Urothelium cell line (cell line): Measurements from ENCODE around the gene CMTM8.
A peak's percentile ranks its signal among the peaks of the same experiment; 100 is the strongest.
"Not testable (repeated sequence)": the region's sequence is repeated elsewhere in the genome, so short reads cannot be mapped to it uniquely, and the experiment has no call there.

Source experiments
- DNase-seq: peaks from one replicate; pipeline ENCODE4 v3.0.0; 2011; ENCODE audit warnings: low spot score, mixed read lengths
- FAIRE-seq: peaks from 2 replicates; lab custom pipeline; 2011; peaks lifted over from hg19 to GRCh38; lab: Jason Lieb, UNC

The CMTM8 gene, protein sequence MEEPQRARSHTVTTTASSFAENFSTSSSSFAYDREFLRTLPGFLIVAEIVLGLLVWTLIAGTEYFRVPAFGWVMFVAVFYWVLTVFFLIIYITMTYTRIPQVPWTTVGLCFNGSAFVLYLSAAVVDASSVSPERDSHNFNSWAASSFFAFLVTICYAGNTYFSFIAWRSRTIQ

DNA sequence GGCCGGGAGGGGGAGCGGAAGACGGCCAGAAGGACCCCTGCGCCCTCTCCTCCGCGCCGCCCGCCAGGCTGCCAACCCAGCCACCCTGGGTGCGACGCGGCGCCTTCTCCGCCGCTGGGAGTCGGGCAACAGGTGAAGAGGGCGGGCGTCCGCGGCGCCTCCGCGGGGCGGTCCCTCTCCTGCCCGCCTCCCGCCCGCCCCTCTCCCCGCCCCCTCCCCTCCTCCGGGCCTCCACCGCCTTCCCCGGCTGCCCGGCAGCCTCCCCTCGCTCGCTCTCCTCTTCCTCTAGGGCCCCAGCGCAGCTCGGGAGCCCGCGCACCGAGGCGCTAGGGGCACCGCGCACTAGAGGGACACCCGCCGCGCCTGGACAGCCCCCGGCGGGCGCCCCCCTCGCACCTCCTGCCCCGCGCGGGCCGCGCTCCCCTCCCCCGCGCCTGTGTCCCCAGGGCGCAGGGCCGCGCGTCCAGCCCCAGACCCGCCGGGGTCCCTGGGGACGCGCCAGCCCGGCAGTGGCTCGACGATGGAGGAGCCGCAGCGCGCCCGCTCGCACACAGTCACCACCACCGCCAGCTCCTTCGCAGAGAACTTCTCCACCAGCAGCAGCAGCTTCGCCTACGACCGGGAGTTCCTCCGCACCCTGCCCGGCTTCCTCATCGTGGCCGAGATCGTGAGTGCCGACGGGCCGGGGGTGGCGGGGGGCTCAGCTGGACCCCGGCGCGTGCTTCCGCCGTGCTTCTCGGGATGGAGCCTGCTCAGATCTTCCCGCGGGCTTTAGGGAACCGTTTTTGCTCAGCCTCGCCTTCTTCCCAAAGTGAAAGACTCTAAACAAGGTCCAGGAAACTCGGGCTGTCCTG lies at the start of gene CMTM8:
TSS of gene CMTM8 (plus strand) at position 228 of the 854 bp plus-strand sequence. CDS start at position 521, 293 bp downstream.
- FAIRE-seq = no peak
- DNase-seq = peak; percentile 95

GRCh38 chr3:32189693-32190092 lies 48.8 kb upstream of the CMTM8 start:
- no peak for DNase-seq
- FAIRE-seq = no peak

DNA sequence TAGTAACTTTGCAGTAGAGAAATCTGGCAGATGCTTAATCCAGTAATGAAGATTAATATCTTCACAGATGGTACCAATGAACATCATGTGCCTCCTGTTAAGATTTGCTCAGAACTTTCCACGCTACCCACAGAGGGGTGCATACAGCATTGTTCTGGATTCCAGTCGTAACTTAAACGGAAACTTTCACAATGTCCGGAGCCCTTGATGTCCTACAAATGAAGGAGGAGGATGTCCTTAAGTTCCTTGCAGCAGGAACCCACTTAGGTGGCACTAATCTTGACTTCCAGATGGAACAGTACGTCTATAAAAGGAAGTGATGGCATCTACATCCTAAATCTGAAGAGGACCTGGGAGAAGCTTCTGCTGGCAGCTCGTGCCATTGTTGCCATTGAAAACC lies 47.9 kb upstream of the CMTM8 start:
- DNase-seq, FAIRE-seq: not testable (repeated sequence)

- FAIRE-seq (no peak), DNase-seq (no peak)
Observed at GRCh38 chr3:32193101-32193500, 45.4 kb upstream of the CMTM8 start.

DNA sequence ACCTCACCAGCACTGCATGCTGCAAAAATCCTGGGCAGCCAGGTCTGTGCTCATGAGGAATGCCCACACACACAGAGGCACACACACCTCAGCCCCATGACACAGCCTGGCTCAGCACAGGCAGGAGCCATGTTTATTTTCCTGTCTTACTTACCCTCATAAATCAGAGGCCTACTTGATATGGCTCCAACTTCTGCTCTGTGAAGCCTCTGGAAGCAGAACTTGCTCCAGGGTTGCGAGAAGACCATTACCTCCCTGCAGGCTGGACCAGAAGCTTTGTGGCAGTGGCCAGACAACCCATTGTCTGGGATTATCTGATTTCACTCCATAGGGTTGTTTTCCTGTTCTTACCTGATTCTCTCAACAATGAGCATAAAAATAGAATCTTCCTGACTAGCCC lies 43.8 kb upstream of the CMTM8 start:
- FAIRE-seq (no peak), DNase-seq (no peak)

GRCh38 chr3:32195995-32196540 lies 42.4 kb upstream of the CMTM8 start:
- no peak for DNase-seq
- FAIRE-seq = no peak

DNA sequence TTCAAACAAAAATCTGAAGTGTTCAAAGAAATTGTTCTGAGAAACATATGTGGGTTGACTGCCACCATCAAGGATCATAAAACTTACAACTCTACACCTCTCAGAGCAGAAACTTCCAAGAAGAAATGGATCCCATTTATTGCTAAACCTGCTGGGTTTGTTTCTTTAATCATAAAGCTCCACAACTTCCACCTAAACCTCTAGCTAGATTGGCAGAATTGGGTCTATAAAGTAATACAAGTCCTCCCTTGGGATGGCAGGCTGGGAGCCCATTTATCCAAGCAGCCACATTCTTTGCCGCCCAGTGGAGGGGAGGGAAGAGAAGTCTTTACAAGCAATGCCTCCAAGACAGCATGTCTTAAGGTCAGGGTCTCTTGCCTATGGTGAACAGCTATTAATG lies 40.5 kb upstream of the CMTM8 start:
- no peak for DNase-seq
- no peak for FAIRE-seq

DNA sequence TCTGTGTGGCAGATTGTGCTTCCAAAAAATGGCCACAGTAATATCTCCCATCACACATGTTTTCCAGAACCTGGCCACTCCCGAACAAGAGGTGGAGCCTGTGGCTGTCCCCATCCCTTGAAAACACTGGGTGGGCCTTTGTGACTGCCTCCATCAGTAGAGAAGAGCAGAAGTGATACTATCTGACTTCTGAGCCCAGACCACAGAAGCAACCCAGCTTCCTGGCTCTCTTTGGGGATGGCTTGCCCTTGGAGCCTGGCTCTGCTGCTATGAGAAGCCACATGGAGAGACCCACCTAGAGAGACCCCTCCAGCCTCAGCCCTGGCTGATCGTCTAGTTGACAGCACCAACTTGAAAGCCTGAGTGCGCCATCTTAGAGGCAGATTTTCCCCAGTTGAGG lies 39.8 kb upstream of the CMTM8 start:
- DNase-seq (no peak), FAIRE-seq (no peak)

DNA sequence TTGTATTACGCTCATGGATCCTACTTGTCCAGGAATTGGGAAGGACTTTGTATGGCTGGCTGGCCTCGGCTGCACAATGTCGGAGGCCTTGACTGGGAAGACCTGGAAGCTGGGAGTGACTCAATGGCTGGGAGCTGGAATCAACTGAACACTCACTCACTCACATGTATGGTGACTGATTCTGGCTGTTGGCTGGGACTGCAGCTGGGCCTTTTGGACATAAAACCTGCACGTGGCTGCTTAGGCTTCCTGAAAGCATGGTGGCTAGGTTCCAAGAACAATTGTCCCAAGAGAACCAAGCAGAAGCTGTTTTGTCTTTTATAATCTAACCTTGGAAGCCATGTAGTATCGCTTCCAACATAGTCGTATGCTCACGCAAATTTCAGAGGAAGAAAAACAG lies 38.0 kb upstream of the CMTM8 start:
- FAIRE-seq (no peak), DNase-seq (no peak)

DNA sequence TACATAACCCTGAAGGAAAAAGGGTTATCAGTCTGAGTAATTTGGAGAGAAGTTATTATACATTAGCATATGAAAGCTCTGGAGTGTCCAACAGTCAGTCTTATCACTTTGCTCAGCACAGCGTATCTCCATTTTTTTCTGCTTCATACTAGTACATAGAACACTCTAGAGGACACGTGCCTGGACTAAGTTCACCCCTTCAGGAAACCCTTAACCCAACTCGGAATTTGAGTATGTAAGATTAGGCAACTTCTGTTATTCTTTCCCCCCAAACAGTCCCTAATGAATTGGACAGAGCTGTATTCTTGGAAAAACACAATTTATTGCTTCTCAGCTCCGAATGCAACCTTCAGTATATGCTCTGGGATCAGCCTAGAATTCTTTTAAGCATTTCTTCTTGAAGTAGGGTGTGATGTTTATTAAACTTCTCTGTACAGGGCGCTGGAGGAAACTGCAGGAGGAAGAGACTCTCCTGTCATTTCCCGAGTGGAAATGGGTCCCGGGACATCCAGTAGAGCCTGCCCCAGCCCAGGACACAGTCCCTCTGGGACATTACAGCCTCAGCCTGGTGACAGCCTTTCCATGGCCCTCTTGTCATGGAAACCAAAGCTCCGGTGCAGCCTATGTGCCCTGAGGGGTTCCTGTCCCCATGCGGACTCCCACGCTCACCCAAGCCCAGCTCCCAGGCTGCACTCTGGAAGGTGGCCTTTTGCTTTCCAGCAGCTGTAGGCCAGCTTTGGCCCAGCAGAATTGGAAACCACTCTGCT lies 37.3 kb upstream of the CMTM8 start:
- DNase-seq = no peak
- no peak for FAIRE-seq

GRCh38 chr3:32202496-32202895 lies 36.0 kb upstream of the CMTM8 start:
- DNase-seq (no peak), FAIRE-seq (no peak)

DNA sequence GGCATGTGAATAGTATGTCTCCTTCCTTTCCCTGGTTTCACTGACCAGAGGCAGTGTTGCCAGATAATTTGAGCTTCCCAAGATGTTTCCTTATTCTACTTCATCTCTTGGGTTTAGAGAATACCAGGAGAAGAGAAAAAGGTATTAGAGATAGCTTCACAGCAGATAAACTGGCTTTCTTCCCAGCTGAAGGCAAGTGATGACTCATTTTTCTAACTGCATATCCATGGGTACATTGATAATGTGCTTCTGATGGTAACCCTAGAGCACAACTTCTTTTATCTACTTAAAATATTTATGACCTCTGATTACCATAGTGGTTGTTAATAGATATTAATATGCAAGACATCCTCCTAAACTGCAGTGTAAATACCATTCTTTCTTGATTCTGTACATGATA lies 34.6 kb upstream of the CMTM8 start:
- peak; percentile 21 for DNase-seq
- no peak for FAIRE-seq

DNA sequence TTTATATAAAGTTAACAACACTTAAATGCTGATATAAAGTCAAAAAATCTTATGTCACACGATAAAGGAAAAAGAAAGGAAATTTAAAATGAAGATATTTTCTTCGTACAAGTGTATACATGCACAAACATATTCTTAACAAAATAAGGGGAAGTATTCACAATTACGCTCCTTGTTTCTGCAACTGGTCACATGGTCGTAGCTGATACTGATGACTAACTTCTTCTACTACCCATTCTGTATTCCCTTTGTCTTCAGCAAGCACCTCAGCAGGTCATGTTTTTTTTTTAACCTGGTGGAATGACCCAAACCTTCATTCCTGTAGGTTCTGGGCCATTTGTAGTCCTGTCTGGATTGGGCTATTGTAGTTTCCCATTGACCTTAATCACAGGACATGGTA lies 30.0 kb upstream of the CMTM8 start:
- no peak for DNase-seq
- no peak for FAIRE-seq

GRCh38 chr3:32215185-32215584 lies 23.3 kb upstream of the CMTM8 start:
- FAIRE-seq (no peak), DNase-seq (no peak)

DNA sequence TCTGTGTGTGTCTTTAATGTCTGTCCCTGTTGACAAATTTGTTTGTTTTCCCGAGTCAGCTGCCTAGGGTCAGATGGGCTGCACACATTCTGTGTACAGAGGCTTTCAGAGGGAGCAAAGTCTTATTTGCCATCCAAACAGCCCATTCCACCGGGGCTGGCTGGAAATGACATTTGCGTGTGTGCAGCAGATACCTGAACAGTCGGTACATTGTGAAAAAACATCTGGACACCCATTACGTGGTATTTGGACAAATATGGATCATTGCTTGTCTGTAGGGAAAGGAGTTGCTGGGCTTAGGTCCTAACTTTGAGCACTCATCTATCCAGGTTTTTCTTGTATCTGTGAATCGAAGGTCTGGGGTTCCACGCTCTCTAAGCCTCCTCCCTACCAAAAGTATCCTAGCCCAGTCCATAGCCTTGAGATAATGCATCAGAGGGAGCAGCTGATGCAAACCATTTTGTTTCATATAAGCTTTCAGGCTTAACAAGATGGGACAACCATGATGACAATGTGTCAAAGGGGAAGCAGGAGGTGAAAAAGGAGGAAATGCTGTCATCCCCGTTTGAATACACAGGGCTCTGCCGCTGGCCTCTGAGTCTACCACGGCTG lies 22.2 kb upstream of the CMTM8 start:
- FAIRE-seq (no peak), DNase-seq (no peak)

DNA sequence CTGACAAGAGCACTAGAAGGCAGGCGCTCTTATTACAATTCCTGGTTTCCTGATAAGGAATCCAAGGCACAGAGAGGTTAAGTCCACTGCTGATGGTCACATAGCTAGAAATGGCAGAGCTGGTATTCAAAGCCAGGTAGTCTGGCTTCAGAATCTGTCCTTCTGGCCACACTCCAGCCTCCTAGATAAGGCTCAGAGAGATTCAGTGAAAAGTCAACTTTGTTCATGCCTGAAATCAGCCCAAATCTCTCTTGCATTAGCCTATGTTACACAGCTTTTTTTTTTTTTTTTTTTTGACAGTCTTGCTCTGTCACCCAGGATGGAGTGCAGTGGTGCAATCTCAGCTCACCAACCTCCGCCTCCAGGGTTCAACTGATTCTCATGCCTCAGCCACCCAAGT lies 21.1 kb upstream of the CMTM8 start:
- no peak for DNase-seq
- no peak for FAIRE-seq

DNA sequence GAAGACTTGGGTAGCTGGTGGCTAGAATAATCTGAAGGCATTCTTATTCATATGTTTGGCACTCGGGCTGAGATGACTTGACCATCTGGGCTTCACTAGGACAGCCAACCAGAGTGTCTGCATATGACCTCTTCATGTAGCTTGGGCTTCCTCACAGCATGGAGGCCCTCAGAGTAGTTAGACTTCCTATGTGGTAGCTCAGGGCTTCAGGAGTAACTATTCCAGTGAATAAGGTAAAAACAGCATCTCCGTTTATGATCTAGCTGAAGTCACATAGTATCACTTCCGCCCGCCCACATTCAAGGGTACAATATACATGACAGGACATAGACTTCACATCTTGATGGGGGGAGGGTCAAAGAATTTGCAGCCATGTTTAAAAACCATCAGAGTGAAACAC lies 18.9 kb upstream of the CMTM8 start:
- FAIRE-seq (no peak), DNase-seq (no peak)

DNA sequence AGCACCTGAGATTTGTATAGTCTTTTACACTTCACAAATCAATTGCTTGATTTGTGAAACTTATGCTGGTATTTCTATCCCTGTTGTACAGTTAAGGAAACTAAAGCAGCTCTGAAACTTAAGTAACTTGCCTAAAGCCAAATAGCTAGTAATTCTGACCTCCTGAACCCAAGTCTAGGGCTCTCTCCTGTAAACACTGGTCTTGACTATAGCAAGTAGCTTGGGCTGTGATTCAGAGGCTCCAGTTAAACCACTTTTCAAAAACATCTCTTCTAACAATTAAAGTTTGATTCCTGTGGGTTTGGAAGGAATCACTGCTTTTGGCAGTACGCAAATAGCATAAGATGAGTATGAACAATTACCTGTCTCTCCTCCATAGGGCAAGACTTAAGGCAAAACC lies 18.5 kb upstream of the CMTM8 start:
- no peak for FAIRE-seq
- DNase-seq = no peak

GRCh38 chr3:32222950-32223349 lies 15.5 kb upstream of the CMTM8 start:
- DNase-seq (no peak), FAIRE-seq (no peak)

DNA sequence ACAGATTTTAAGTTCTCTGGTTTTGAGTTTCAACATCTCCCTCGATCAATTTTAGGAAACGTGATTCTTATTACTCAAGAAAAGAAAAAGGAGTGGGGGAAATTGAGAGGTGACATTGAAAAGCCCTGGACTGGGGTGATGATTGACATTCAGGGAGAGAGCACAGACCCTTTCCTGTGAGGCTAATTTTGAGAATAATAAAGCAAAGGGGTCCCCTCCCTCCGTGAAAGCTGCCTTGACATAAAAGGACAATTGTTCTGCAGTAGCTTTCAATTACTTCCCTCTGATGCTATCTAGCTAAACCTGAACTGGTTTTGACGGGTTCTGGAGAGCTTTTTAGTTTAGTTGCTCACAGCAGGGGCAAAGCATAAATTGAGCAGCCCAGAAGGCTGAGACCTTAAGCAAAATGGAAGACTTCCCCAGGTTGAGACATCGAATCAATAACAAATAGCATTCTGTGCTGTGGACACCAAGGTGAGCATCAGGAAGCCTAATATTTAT lies 14.4 kb upstream of the CMTM8 start:
- FAIRE-seq = no peak

More for the DNA sequence above, 14.4 kb upstream of the CMTM8 start:
- no peak for DNase-seq
